NB4 (cell line): ENCODE measurements around the gene RPTOR.

Experiments
- DNase-seq: peaks from one replicate; pipeline ENCODE4 v3.0.0; 2010; ENCODE audit warnings: low read depth
- H3K4me3 ChIP-seq: one replicate; pipeline ENCODE4 v1.5.1; 2011; ENCODE audit warnings: mild to moderate bottlenecking, low read depth, low read length, moderate library complexity
- MAX ChIP-seq: IDR thresholded peaks from 2 replicates; pipeline ENCODE4 v1.6.1; 2011; ENCODE audit warnings: low read depth, low read length
- MYC ChIP-seq: IDR thresholded peaks from 2 replicates; pipeline ENCODE4 v1.6.1; 2011; ENCODE audit warnings: low read depth, low read length
- POLR2A ChIP-seq: IDR thresholded peaks from 2 replicates; pipeline ENCODE4 v1.6.1; 2011; ENCODE audit warnings: mild to moderate bottlenecking; ENCODE audit not compliant: insufficient read length; ENCODE audit errors: extremely low read depth
- TF ChIP-seq, protein P1 (sequence below): IDR thresholded peaks from one replicate; pipeline ENCODE4 v1.5.1; 2012; ENCODE audit warnings: low read depth, low read length

The RPTOR gene

DNA sequence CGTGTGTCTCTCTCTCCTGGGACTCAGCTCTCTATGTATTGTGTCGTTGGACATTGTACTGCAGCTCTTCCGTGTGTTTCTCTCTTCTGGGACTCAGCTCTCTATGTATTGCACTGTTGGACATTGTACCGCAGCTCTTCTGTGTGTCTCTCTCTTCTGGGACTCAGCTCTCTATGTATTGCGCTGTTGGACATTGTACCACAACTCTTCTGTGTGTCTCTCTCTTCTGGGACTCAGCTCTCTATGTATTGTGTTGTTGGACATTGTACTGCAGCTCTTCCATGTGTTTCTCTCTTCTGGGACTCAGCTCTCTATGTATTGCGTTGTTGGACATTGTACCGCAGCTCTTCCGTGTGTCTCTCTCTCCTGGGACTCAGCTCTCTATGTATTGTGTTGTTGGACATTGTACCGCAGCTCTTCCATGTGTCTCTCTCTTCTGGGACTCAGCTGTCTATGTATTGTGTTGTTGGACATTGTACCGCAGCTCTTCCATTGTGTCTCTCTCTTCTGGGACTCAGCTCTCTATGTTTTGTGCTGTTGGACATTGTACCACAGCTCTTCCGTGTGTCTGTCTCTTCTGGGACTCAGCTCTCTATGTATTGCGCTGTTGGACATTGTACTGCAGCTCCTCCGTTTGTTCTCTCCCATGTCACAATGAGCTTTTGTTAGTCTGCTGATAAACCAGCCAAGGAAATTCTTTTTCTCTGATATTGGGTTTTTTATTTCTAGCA lies 84.8 kb downstream of the RPTOR start:
- H3K4me3 ChIP-seq = no peak overlapping the region
- no peak for DNase-seq
- no peak for TF ChIP-seq POLR2A
- TF ChIP-seq MAX = no peak
- TF ChIP-seq, protein P1, sequence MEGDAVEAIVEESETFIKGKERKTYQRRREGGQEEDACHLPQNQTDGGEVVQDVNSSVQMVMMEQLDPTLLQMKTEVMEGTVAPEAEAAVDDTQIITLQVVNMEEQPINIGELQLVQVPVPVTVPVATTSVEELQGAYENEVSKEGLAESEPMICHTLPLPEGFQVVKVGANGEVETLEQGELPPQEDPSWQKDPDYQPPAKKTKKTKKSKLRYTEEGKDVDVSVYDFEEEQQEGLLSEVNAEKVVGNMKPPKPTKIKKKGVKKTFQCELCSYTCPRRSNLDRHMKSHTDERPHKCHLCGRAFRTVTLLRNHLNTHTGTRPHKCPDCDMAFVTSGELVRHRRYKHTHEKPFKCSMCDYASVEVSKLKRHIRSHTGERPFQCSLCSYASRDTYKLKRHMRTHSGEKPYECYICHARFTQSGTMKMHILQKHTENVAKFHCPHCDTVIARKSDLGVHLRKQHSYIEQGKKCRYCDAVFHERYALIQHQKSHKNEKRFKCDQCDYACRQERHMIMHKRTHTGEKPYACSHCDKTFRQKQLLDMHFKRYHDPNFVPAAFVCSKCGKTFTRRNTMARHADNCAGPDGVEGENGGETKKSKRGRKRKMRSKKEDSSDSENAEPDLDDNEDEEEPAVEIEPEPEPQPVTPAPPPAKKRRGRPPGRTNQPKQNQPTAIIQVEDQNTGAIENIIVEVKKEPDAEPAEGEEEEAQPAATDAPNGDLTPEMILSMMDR = no peak
- TF ChIP-seq MYC = no peak

DNA sequence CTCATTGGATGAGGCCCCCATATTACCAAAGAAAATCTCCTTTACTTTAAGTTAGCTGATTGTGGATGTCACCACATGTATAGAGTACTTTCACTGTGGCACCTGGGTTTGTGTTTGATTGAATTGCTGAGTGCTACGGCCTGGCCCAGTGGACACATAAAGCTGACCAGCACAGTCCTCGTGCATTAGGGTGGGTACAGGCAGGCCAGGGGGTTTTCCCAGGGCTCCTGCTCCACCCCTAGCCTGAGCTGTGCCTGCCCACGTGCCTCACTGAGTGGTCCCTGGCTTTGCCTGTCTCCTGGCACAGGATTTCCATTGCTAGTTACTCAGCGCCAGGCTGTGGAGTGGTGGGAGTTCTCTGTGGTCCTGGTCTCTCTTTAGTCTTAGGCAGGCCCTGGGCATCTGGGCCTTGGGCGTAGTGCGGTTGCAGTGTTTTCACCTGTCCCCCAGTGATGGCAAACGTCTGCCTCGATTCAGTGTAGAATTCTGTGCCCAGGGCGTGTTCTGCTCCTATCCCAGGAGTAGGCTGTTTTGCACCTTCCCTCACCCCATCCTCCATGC lies 86.0 kb downstream of the RPTOR start:
- DNase-seq = no peak
- TF ChIP-seq POLR2A (no peak), MAX (no peak), MYC (no peak)
- TF ChIP-seq, protein P1 = no peak
- no peak overlapping the region for H3K4me3 ChIP-seq

- TF ChIP-seq POLR2A (no peak), MYC (no peak), MAX (no peak)
- TF ChIP-seq, protein P1 = no peak
- H3K4me3 ChIP-seq = no peak overlapping the region
- DNase-seq = peak; percentile 34
Observed at GRCh38 chr17:80631142-80632045, 86.8 kb downstream of the RPTOR start.

DNA sequence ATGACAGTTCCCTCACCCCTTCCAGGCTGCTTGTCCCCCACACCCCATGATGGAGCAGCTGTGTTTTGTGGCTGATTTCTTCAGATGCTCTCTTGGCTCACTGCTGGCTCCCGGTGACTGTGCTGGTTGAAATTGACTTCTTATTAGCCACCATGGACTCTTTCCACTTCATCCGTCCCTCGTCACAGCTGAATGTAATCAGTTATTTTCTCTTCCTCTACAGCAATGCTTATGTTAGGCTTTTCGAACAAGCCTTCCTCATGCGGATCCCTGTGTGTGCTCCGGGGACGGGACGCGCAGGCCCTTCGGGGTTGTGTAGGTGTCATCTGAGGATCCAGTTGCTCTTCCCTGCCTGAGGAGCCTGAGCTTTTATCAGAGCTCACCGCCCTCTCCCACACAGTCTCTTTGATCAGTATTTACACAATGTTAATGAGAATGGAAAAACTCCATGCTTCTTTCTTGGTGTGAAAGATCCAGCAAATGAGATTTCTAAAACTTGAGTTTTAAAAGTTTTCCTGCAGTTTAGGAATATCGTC lies 87.5 kb downstream of the RPTOR start:
- no peak for DNase-seq
- no peak overlapping the region for H3K4me3 ChIP-seq
- no peak for TF ChIP-seq MAX
- TF ChIP-seq, protein P1 = no peak
- TF ChIP-seq POLR2A = no peak
- no peak for TF ChIP-seq MYC

GRCh38 chr17:80633207-80633606 lies 88.6 kb downstream of the RPTOR start:
- TF ChIP-seq POLR2A (no peak), MAX (no peak), MYC (no peak)
- TF ChIP-seq, protein P1 = no peak
- no peak overlapping the region for H3K4me3 ChIP-seq
- no peak for DNase-seq
